Karpas-422 (cell line): ENCODE data around the gene FSIP1. TPM values are rescaled to one million over a fixed set of nuclear protein-coding genes. Genes with fewer than 3 reads are reported as not detected.

Experiments used
- DNase-seq: peaks from one replicate; pipeline ENCODE4 v3.0.0-alpha.2; 2015
- H2AFZ ChIP-seq: fragments of 200-600 bp; sonication (generic); 2 replicates; pipeline ENCODE4 v1.6.1; 2014; ENCODE audit warnings: antibody characterized with exemption, low read length, mixed read lengths
- H3K27ac ChIP-seq: fragments of 200-600 bp; sonication (generic); 2 replicates; pipeline ENCODE4 v1.5.1; 2014; ENCODE audit warnings: mild to moderate bottlenecking, low read length, moderate library complexity
- H3K27me3 ChIP-seq: fragments of 200-600 bp; sonication (generic); 2 replicates; pipeline ENCODE4 v1.6.1; 2014; ENCODE audit warnings: low read length, mixed read lengths
- H3K36me3 ChIP-seq: fragments of 200-600 bp; sonication (generic); 2 replicates; pipeline ENCODE4 v1.6.1; 2014; ENCODE audit warnings: low read length, mixed read lengths; ENCODE audit not compliant: insufficient read depth
- H3K4me1 ChIP-seq: fragments of 200-600 bp; sonication (generic); 2 replicates; pipeline ENCODE4 v1.6.1; 2014; ENCODE audit warnings: mild to moderate bottlenecking, low read length, mixed read lengths
- H3K4me2 ChIP-seq: fragments of 200-600 bp; sonication (generic); 2 replicates; pipeline ENCODE4 v1.6.1; 2014; ENCODE audit warnings: low read length, low read depth, mild to moderate bottlenecking; ENCODE audit not compliant: poor library complexity, severe bottlenecking
- H3K4me3 ChIP-seq: fragments of 200-600 bp; sonication (generic); 2 replicates; pipeline ENCODE4 v1.5.1; 2014; ENCODE audit warnings: mild to moderate bottlenecking, antibody characterized with exemption, low read length, mixed read lengths
- H3K79me2 ChIP-seq: fragments of 200-600 bp; sonication (generic); 2 replicates; pipeline ENCODE4 v1.6.1; 2014; ENCODE audit warnings: mild to moderate bottlenecking, low read length, mixed read lengths
- H3K9ac ChIP-seq: fragments of 200-600 bp; sonication (generic); 2 replicates; pipeline ENCODE4 v1.6.0; 2014; ENCODE audit warnings: low read length
- H3K9me2 ChIP-seq: fragments of 200-600 bp; sonication (generic), shearing (Covaris generic); replicated peaks from 2 replicates; pipeline ENCODE4 v1.6.0; 2014; ENCODE audit warnings: mild to moderate bottlenecking, low read length, moderate library complexity; ENCODE audit not compliant: insufficient read depth
- H3K9me3 ChIP-seq: fragments of 300-700, 200-600 bp; sonication (generic); 2 replicates; pipeline ENCODE4 v1.6.1; 2014; ENCODE audit warnings: low read length, mixed read lengths
- H4K20me1 ChIP-seq: fragments of 200-600 bp; sonication (generic); 2 replicates; pipeline ENCODE4 v1.6.1; 2014; ENCODE audit warnings: mild to moderate bottlenecking, antibody characterized with exemption, low read length, low read depth; ENCODE audit not compliant: insufficient read depth
- total RNA-seq: library from RNA; depleted of rRNA; stranded (reverse); fragments of >200 nt; shearing (Covaris generic); gene quantifications from 2 replicates; pipeline ENCODE4 v1.2.3, GENCODE V29; 2014; ENCODE audit warnings: low replicate concordance

Gene FSIP1
- total RNA-seq, 1 experiment from 2014 or later = 0.07 TPM

DNA sequence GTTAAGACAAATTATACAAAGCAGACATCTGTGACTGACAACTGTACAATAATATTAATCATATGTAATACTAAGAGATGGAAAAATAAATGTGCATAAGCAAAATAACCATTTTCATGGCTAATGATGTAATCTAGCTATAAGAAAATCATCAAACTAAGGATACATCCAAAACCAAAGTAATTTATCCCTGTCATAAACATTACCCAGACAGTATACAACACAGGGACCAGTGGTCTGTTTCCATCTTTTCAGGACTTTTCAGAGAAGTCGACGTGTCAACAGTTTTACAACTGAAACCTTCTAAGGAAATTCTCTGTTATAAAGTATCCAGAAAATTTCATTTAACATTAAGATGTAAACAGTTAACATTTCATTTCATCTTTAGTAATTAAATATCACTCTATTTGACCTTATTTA is 190.7 kb downstream of the FSIP1 start:
- Histone ChIP-seq H3K27ac (no peak overlapping the region), H3K4me1 (no peaks in the 10 kb centered on the region), H3K4me2 (no peak overlapping the region), H3K9me3 (no peaks in the 10 kb centered on the region), H4K20me1 (no peaks in the 10 kb centered on the region), H2AFZ (no peak overlapping the region), H3K9ac (no peak overlapping the region), H3K9me2 (no peaks in the 10 kb centered on the region), H3K27me3 (no peaks in the 10 kb centered on the region), H3K79me2 (no peaks in the 10 kb centered on the region), H3K4me3 (no peak overlapping the region), H3K36me3 (no peaks in the 10 kb centered on the region)
- no peak for DNase-seq

DNA sequence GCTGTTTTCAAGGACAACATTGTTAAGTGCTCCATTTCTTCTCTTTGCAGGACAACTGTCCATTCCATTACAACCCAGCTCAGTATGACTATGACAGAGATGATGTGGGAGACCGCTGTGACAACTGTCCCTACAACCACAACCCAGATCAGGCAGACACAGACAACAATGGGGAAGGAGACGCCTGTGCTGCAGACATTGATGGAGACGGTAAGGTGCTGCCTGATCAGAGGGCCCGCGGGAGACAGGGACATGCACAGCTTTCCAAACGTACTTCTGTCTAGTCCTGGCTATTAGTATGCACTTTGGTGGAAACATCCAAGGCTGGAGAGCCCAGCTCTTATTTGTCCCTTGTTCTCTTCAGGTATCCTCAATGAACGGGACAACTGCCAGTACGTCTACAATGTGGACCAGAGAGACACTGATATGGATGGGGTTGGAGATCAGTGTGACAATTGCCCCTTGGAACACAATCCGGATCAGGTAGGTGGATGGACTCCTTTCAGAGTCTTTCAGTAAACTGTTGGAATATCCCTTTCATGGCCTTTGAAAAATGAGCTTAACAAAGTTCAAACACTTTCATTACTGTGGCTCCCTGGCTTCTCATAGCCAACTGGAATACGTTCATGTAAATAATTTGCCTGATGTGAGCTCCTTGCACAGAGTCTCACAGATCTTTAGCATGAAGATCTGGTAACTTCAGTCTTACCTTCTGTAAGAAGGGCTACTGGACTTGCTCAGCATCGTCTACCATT is 191.3 kb downstream of the FSIP1 start:
- Histone ChIP-seq H3K9ac (no peak overlapping the region), H3K9me3 (no peaks in the 10 kb centered on the region), H3K4me3 (no peak overlapping the region), H3K36me3 (no peaks in the 10 kb centered on the region), H4K20me1 (no peaks in the 10 kb centered on the region), H3K27ac (no peak overlapping the region), H3K4me1 (no peaks in the 10 kb centered on the region), H3K79me2 (no peaks in the 10 kb centered on the region), H2AFZ (no peak overlapping the region), H3K27me3 (no peaks in the 10 kb centered on the region), H3K9me2 (no peaks in the 10 kb centered on the region), H3K4me2 (no peak overlapping the region)
- no peak for DNase-seq

DNA sequence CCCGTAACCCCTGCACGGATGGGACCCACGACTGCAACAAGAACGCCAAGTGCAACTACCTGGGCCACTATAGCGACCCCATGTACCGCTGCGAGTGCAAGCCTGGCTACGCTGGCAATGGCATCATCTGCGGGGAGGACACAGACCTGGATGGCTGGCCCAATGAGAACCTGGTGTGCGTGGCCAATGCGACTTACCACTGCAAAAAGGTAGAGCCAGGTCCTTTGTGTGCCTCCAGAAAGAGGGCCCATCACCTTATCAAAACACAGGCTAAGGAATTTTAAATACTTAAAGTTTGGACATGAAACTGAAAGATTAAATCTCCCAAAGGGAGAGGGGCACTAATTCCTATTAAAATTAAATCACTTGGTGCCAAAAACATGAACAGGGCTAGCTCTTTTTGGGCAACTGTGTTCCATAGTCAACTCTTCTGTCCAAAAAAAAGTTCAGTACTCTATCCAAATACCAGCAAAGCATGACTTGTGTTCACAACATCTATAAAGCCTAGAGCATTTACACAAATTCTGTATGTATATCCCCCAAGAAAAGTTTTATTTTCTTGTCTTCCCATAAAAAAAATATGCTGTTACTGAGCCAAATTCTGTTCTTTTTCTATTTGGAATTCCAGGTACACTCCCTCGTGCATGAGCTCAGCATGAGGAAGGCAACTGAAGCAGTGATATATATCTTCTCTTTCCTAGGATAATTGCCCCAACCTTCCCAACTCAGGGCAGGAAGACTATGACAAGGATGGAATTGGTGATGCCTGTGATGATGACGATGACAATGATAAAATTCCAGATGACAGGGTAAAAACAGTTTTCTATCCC is 192.6 kb downstream of the FSIP1 start:
- Histone ChIP-seq H3K4me1 (no peaks in the 10 kb centered on the region), H3K4me2 (no peak overlapping the region), H3K36me3 (no peaks in the 10 kb centered on the region), H3K4me3 (no peak overlapping the region), H3K27ac (no peak overlapping the region), H3K9me2 (no peaks in the 10 kb centered on the region), H3K9me3 (no peaks in the 10 kb centered on the region), H2AFZ (no peak overlapping the region), H4K20me1 (no peaks in the 10 kb centered on the region), H3K9ac (no peak overlapping the region), H3K79me2 (no peaks in the 10 kb centered on the region), H3K27me3 (0 out of 2 replicates have a peak, but pooled peaks cover 2% of the 10 kb centered on the region)
- DNase-seq = no peak

DNA sequence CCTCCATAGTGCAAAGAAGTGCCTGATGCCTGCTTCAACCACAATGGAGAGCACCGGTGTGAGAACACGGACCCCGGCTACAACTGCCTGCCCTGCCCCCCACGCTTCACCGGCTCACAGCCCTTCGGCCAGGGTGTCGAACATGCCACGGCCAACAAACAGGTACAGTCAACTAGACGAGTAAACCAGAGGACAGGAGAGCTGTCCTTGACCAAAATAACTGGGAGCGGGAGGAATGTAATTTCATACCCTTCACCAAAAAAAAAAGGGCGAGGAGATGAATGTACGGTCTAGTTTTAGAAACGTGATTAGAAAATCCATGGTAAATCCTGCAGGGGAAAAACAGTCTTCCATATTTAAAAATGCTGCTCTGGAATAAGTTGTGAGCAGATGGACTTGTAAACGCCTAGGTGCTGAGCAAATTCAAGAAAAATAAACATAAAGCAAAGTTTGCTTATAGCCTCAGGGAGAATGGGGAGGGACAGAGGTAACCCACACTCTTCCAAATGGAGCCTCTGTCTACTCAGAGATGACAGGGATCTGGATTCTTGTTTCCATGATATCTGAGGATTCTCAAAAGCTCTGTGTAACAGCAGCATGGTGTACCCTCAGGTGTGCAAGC is 193.3 kb downstream of the FSIP1 start:
- Histone ChIP-seq H3K4me3 (no peak overlapping the region), H3K27ac (no peak overlapping the region), H4K20me1 (no peaks in the 10 kb centered on the region), H3K27me3 (0 out of 2 replicates have a peak, but pooled peaks cover 2% of the 10 kb centered on the region), H3K79me2 (no peaks in the 10 kb centered on the region), H3K4me1 (no peaks in the 10 kb centered on the region), H3K9ac (no peak overlapping the region), H3K9me3 (no peaks in the 10 kb centered on the region), H3K4me2 (no peak overlapping the region), H2AFZ (no peak overlapping the region), H3K36me3 (no peaks in the 10 kb centered on the region), H3K9me2 (no peaks in the 10 kb centered on the region)
- no peak for DNase-seq

DNA sequence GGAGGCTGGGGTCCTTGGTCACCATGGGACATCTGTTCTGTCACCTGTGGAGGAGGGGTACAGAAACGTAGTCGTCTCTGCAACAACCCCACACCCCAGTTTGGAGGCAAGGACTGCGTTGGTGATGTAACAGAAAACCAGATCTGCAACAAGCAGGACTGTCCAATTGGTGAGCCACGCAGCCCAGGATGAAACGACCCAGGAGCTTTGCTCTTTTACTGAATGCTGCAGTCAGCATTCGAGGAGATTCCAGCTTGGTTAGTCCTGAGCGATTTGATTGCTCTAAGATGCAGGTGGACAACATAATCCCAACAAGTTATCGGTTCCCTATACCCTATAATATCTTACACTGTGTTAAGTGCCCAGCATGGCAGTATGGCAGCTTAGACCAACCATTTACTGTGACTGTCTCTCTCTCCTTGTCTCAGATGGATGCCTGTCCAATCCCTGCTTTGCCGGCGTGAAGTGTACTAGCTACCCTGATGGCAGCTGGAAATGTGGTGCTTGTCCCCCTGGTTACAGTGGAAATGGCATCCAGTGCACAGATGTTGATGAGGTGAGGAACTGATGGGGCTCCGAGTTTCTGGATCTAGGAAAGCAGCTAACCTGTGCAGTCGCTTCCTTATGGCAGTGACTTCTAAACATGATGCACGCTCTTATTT is 194.0 kb downstream of the FSIP1 start:
- Histone ChIP-seq H3K9ac (no peak overlapping the region), H4K20me1 (no peaks in the 10 kb centered on the region), H3K27me3 (0 out of 2 replicates have a peak, but pooled peaks cover 2% of the 10 kb centered on the region), H3K9me3 (no peaks in the 10 kb centered on the region), H3K9me2 (no peaks in the 10 kb centered on the region), H3K36me3 (no peaks in the 10 kb centered on the region), H3K27ac (no peak overlapping the region), H3K4me3 (no peak overlapping the region), H3K4me2 (no peak overlapping the region), H2AFZ (no peak overlapping the region), H3K79me2 (no peaks in the 10 kb centered on the region), H3K4me1 (no peaks in the 10 kb centered on the region)
- no peak for DNase-seq

DNA sequence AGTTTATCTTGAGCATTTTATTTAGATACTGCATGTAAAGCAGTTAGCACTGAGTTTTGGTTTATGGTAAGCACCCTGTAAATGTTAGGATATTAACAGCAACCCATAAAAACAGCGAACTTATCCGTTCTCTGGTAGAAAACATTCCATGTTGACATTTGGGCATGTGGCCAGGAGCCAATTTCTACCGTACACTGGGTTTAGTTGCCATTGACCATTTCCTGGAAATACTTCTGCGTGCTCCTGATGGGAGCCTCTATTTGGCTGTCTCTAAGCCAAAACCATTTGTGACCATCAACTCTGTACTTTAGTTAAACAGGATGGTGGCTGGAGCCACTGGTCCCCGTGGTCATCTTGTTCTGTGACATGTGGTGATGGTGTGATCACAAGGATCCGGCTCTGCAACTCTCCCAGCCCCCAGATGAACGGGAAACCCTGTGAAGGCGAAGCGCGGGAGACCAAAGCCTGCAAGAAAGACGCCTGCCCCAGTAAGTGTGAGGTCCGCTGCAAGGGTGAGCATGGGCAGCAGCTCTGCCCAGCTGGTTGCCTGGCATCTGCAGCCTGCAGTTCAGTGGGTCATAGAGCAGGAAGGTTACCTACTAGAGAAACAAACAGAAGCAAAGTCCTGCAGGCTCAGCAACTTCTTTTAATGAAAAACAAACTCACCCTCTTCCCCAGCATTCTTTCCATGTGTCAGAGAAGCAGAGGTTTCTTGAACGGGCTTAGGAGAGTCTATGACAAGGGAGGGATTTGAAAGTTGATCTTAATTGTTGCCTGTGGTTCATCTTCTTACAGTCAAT is 194.7 kb downstream of the FSIP1 start:
- no peaks in the 10 kb centered on the region for H3K4me1 ChIP-seq
- no peak overlapping the region for H3K27ac ChIP-seq
- DNase-seq = no peak
- no peak overlapping the region for H2AFZ ChIP-seq
- H3K9ac ChIP-seq = no peak overlapping the region
- no peaks in the 10 kb centered on the region for H3K9me2 ChIP-seq
- no peaks in the 10 kb centered on the region for H3K36me3 ChIP-seq
- 0 out of 2 replicates have a peak, but pooled peaks cover 2% of the 10 kb centered on the region for H3K27me3 ChIP-seq
- H3K4me2 ChIP-seq = no peak overlapping the region
- H3K4me3 ChIP-seq = no peak overlapping the region
- H3K9me3 ChIP-seq = no peaks in the 10 kb centered on the region
- H3K79me2 ChIP-seq = no peaks in the 10 kb centered on the region
- no peaks in the 10 kb centered on the region for H4K20me1 ChIP-seq

DNA sequence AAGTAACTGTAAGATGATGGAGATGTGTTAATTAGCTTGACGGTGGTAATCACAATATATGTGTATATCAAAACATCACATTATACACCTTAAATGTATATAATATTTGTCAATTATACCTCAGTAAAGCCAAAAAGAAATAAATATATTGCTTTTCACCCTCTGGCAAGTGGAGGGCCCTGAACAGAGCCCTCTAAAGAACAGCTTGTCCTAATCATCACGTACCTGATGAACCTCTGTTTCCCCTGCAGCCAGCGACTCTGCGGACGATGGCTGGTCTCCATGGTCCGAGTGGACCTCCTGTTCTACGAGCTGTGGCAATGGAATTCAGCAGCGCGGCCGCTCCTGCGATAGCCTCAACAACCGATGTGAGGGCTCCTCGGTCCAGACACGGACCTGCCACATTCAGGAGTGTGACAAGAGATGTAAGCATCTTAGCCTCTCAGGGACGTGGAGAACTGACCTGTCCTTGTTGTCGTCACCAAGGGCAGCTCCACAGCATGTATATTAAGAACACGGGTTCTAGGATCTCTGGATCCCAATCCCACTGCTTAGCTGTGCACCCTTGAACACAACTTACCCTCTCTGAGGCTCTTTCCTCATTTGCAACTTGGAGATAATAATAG is 195.4 kb downstream of the FSIP1 start:
- no peak for DNase-seq
- Histone ChIP-seq H3K79me2 (no peaks in the 10 kb centered on the region), H3K4me2 (no peak overlapping the region), H3K9ac (no peak overlapping the region), H3K36me3 (no peaks in the 10 kb centered on the region), H3K9me3 (no peaks in the 10 kb centered on the region), H3K27ac (no peak overlapping the region), H3K4me3 (no peak overlapping the region), H3K9me2 (no peaks in the 10 kb centered on the region), H3K4me1 (no peaks in the 10 kb centered on the region), H3K27me3 (0 out of 2 replicates have a peak, but pooled peaks cover 2% of the 10 kb centered on the region), H2AFZ (no peak overlapping the region), H4K20me1 (no peaks in the 10 kb centered on the region)
